ENCODE data around the gene EEF1E1. TPM values are rescaled to one million over a fixed set of nuclear protein-coding genes. Genes with fewer than 3 reads are reported as not detected.
A peak's percentile ranks its signal among the peaks of the same experiment; 100 is the strongest.

Gene EEF1E1
- total and polyA plus RNA-seq, 9 of the 15 experiments (the other 6 are each of a cell fraction or from before 2014, with no cell fraction given): 135 to 1,355 (median 327) TPM

DNA sequence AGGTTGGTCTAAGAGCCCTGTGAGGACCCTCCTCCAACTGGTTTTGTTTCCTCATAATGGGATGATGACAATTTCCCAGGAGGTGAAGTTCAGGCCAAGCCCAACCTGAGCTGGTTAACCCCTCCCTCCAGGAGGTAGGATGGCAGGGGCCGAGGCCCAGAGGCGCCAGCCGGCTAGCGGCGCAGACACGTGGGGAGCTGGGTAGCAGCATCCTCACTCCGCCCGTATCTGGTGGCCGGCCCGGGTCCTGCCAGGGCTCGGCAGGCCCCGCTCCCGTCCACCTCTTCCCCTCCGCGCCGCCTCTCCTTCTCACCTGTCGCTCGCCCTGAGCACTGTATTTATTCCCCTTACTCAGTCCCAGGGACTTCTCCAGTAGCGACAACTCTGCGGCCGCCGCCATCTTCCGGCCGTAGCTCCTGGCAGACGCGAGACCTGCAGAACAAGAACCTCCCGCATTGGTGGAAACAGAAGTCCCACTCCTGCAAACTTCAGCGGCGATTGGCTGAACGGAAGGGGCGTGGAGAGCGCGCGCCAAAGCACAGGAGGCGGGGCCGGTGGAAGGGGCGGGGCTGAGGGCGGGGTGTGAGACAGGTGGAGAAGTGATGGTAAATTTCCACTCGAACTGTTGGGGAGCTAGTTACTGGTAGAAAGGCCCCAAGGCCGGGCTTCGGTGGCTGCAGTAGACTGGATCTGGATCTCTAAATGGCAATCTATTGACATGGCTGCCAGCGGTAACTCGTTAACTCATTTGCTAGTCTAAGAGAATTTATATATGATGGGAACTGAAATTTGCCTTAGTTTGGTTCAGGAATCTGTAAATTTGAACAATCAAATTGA lies at the start of gene EEF1E1 (continued):
- TF ChIP-seq, protein P1, sequence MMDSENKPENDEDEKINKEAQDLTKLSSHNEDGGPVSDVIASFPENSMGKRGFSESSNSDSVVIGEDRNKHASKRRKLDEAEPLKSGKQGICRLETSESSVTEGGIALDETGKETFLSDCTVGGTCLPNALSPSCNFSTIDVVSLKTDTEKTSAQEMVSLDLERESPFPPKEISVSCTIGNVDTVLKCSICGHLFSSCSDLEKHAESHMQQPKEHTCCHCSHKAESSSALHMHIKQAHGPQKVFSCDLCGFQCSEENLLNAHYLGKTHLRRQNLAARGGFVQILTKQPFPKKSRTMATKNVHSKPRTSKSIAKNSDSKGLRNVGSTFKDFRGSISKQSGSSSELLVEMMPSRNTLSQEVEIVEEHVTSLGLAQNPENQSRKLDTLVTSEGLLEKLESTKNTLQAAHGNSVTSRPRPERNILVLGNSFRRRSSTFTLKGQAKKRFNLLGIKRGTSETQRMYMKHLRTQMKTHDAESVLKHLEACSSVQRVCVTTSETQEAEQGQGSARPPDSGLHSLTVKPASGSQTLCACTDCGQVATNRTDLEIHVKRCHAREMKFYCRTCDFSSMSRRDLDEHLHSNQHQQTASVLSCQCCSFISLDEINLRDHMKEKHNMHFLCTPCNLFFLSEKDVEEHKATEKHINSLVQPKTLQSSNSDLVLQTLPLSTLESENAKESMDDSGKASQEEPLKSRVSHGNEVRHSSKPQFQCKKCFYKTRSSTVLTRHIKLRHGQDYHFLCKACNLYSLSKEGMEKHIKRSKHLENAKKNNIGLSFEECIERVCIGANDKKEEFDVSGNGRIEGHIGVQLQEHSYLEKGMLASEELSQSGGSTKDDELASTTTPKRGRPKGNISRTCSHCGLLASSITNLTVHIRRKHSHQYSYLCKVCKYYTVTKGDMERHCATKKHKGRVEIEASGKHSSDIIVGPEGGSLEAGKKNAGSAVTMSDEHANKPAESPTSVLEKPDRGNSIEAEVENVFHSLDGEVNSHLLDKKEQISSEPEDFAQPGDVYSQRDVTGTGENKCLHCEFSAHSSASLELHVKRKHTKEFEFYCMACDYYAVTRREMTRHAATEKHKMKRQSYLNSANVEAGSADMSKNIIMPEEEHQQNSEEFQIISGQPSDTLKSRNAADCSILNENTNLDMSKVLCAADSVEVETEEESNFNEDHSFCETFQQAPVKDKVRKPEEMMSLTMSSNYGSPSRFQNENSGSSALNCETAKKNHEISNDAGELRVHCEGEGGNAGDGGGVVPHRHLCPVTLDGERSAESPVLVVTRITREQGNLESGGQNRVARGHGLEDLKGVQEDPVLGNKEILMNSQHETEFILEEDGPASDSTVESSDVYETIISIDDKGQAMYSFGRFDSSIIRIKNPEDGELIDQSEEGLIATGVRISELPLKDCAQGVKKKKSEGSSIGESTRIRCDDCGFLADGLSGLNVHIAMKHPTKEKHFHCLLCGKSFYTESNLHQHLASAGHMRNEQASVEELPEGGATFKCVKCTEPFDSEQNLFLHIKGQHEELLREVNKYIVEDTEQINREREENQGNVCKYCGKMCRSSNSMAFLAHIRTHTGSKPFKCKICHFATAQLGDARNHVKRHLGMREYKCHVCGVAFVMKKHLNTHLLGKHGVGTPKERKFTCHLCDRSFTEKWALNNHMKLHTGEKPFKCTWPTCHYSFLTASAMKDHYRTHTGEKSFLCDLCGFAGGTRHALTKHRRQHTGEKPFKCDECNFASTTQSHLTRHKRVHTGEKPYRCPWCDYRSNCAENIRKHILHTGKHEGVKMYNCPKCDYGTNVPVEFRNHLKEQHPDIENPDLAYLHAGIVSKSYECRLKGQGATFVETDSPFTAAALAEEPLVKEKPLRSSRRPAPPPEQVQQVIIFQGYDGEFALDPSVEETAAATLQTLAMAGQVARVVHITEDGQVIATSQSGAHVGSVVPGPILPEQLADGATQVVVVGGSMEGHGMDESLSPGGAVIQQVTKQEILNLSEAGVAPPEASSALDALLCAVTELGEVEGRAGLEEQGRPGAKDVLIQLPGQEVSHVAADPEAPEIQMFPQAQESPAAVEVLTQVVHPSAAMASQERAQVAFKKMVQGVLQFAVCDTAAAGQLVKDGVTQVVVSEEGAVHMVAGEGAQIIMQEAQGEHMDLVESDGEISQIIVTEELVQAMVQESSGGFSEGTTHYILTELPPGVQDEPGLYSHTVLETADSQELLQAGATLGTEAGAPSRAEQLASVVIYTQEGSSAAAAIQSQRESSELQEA (IDR thresholded peaks at IDR 0.05; ENCODE audit: low read depth): no peak
- TF ChIP-seq ZNF76 (CRISPR knock-in tag; IDR thresholded peaks at IDR 0.05; ENCODE audit: borderline replicate concordance): no peak
- TF ChIP-seq ZNF766 (CRISPR knock-in tag; conservative IDR thresholded peaks at IDR 0.05): no peak
- no peak; the same call in 1 of the 2 replicates for TF ChIP-seq GATAD2B (IDR thresholded peaks at IDR 0.05; ENCODE audit: borderline replicate concordance)
- no peak for TF ChIP-seq ZC3H4 (CRISPR knock-in tag; IDR thresholded peaks at IDR 0.05; ENCODE audit: borderline replicate concordance)
- TF ChIP-seq E2F3 (CRISPR knock-in tag; IDR thresholded peaks at IDR 0.05): no peak
- TF ChIP-seq, protein P2, sequence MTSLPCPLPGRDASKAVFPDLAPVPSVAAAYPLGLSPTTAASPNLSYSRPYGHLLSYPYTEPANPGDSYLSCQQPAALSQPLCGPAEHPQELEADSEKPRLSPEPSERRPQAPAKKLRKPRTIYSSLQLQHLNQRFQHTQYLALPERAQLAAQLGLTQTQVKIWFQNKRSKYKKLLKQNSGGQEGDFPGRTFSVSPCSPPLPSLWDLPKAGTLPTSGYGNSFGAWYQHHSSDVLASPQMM (CRISPR knock-in tag; IDR thresholded peaks at IDR 0.05): no peak
- no peak for TF ChIP-seq RAD51 (IDR thresholded peaks at IDR 0.05; ENCODE audit: borderline replicate concordance, low read depth)
- TF ChIP-seq CSDE1 (IDR thresholded peaks at IDR 0.05): no peak
- TF ChIP-seq MAFF (IDR thresholded peaks at IDR 0.05; ENCODE audit: low read length): no peak
- TF ChIP-seq, protein P3, sequence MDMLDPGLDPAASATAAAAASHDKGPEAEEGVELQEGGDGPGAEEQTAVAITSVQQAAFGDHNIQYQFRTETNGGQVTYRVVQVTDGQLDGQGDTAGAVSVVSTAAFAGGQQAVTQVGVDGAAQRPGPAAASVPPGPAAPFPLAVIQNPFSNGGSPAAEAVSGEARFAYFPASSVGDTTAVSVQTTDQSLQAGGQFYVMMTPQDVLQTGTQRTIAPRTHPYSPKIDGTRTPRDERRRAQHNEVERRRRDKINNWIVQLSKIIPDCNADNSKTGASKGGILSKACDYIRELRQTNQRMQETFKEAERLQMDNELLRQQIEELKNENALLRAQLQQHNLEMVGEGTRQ (CRISPR knock-in tag; IDR thresholded peaks at IDR 0.05): peak; percentile 32; the same call in 1 of the 2 replicates
- TF ChIP-seq CBX5 (IDR thresholded peaks at IDR 0.05; ENCODE audit: borderline replicate concordance, low read depth): no peak
- TF ChIP-seq, protein P4, sequence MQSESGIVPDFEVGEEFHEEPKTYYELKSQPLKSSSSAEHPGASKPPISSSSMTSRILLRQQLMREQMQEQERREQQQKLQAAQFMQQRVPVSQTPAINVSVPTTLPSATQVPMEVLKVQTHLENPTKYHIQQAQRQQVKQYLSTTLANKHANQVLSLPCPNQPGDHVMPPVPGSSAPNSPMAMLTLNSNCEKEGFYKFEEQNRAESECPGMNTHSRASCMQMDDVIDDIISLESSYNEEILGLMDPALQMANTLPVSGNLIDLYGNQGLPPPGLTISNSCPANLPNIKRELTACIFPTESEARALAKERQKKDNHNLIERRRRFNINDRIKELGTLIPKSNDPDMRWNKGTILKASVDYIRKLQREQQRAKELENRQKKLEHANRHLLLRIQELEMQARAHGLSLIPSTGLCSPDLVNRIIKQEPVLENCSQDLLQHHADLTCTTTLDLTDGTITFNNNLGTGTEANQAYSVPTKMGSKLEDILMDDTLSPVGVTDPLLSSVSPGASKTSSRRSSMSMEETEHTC (IDR thresholded peaks at IDR 0.05): no peak
- no peak for TF ChIP-seq STAT5B (CRISPR knock-in tag; IDR thresholded peaks at IDR 0.05)
- no peak for TF ChIP-seq ZNF584 (CRISPR knock-in tag; IDR thresholded peaks at IDR 0.05; ENCODE audit: low read depth)
